ENCODE measurements around the gene SLC25A34.

Gene SLC25A34

GRCh38 chr1:15714406-15715136 lies 21.5 kb upstream of the SLC25A34 start:
- DNase-seq: no peak

- DNase-seq: no peak
These were observed 18.5 kb upstream of the SLC25A34 start for GRCh38 chr1:15717418-15718125.

GRCh38 chr1:15718199-15718601 lies 17.9 kb upstream of the SLC25A34 start:
- DNase-seq: no peak

GRCh38 chr1:15719381-15720120 lies 16.5 kb upstream of the SLC25A34 start:
- DNase-seq: no peak

GRCh38 chr1:15720861-15721260 lies 15.2 kb upstream of the SLC25A34 start:
- no peak for DNase-seq

- DNase-seq: no peak
These were observed 13.6 kb upstream of the SLC25A34 start for GRCh38 chr1:15722411-15722810.

GRCh38 chr1:15722836-15723532 lies 13.1 kb upstream of the SLC25A34 start:
- no peak for DNase-seq

GRCh38 chr1:15723631-15724246 lies 12.3 kb upstream of the SLC25A34 start:
- no peak for DNase-seq

GRCh38 chr1:15724949-15725880 lies 10.8 kb upstream of the SLC25A34 start:
- DNase-seq: no peak

- no peak for DNase-seq
These were observed 9.6 kb upstream of the SLC25A34 start for GRCh38 chr1:15726508-15726907.

- DNase-seq: no peak
These were observed 9.0 kb upstream of the SLC25A34 start for GRCh38 chr1:15727021-15727420.

- DNase-seq: no peak
These were observed 8.6 kb upstream of the SLC25A34 start for GRCh38 chr1:15727424-15727823.

GRCh38 chr1:15727866-15728534 lies 8.1 kb upstream of the SLC25A34 start:
- no peak for DNase-seq

GRCh38 chr1:15728937-15729657 lies 7.0 kb upstream of the SLC25A34 start:
- DNase-seq: no peak

GRCh38 chr1:15730423-15730822 lies 5.6 kb upstream of the SLC25A34 start:
- DNase-seq: no peak

- no peak for DNase-seq
These were observed 5.1 kb upstream of the SLC25A34 start for GRCh38 chr1:15730936-15731335.

GRCh38 chr1:15731735-15732685 lies 4.0 kb upstream of the SLC25A34 start:
- DNase-seq: no peak

- DNase-seq: no peak
These were observed 3.4 kb upstream of the SLC25A34 start for GRCh38 chr1:15732686-15733081.

GRCh38 chr1:15733218-15733725 lies 2.8 kb upstream of the SLC25A34 start:
- no peak for DNase-seq
